ACC112 (cell line): ENCODE measurements around the gene GALNT10.

Source experiments
- H2AFZ ChIP-seq: fragments of 200-600 bp; sonication (generic); one replicate; pipeline ENCODE4 v1.6.0; 2017; ENCODE audit warnings: antibody characterized with exemption, low read length; ENCODE audit not compliant: unreplicated experiment
- H3K27ac ChIP-seq: fragments of 200-600 bp; sonication (generic); 2 replicates; pipeline ENCODE4 v1.5.1; 2014; ENCODE audit warnings: low read depth, mild to moderate bottlenecking, antibody characterized with exemption, low read length, moderate library complexity
- H3K27me3 ChIP-seq: fragments of 200-600 bp; sonication (generic); 2 replicates; pipeline ENCODE4 v1.6.1; 2014; ENCODE audit warnings: mild to moderate bottlenecking, antibody characterized with exemption, low read length, moderate library complexity, mixed read lengths; ENCODE audit not compliant: insufficient read depth
- H3K36me3 ChIP-seq: fragments of 200-600 bp; sonication (generic); 2 replicates; pipeline ENCODE4 v1.6.1; 2016; ENCODE audit warnings: mild to moderate bottlenecking, antibody characterized with exemption, low read length, moderate library complexity, mixed read lengths; ENCODE audit not compliant: insufficient read depth
- H3K4me1 ChIP-seq: fragments of 200-600 bp; sonication (generic); one replicate; pipeline ENCODE4 v1.6.1; 2016; ENCODE audit warnings: low read length, mixed read lengths; ENCODE audit not compliant: insufficient read depth, unreplicated experiment, control insufficient read depth
- H3K4me3 ChIP-seq: fragments of 200-600 bp; sonication (generic); 2 replicates; pipeline ENCODE4 v1.5.1; 2014; ENCODE audit warnings: mild to moderate bottlenecking, low read depth, low read length
- H3K79me2 ChIP-seq: fragments of 200-600 bp; sonication (generic); one replicate; pipeline ENCODE4 v1.6.0; 2016; ENCODE audit warnings: low read length; ENCODE audit not compliant: control insufficient read depth, unreplicated experiment, insufficient read depth

Gene GALNT10

GRCh38 chr5:154455585-154455984, 265.1 kb downstream of the GALNT10 start:
- H3K4me1 ChIP-seq: no peaks in the 10 kb centered on the region
- H3K36me3 ChIP-seq: peaks cover 15% of the 10 kb centered on the region
- no peaks in the 10 kb centered on the region for H3K27me3 ChIP-seq
- H3K4me3 ChIP-seq: no peak overlapping the region
- H2AFZ ChIP-seq: no peak overlapping the region
- no peak overlapping the region for H3K27ac ChIP-seq
- no peaks in the 10 kb centered on the region for H3K79me2 ChIP-seq

- Histone ChIP-seq H3K27me3 (no peaks in the 10 kb centered on the region), H3K27ac (no peak overlapping the region), H3K4me1 (no peaks in the 10 kb centered on the region), H3K36me3 (peaks cover 6% of the 10 kb centered on the region), H3K79me2 (no peaks in the 10 kb centered on the region), H2AFZ (no peak overlapping the region), H3K4me3 (no peak overlapping the region)
Observed at GRCh38 chr5:154456540-154456939, 266.0 kb downstream of the GALNT10 start.

- H3K79me2 ChIP-seq: no peaks in the 10 kb centered on the region
- no peaks in the 10 kb centered on the region for H3K4me1 ChIP-seq
- H3K4me3 ChIP-seq: no peak overlapping the region
- H3K27me3 ChIP-seq: no peaks in the 10 kb centered on the region
- H2AFZ ChIP-seq: no peak overlapping the region
- peaks cover 4% of the 10 kb centered on the region for H3K36me3 ChIP-seq
- no peak overlapping the region for H3K27ac ChIP-seq
Observed at GRCh38 chr5:154459015-154459414, 268.5 kb downstream of the GALNT10 start.

GRCh38 chr5:154460172-154460571, 269.6 kb downstream of the GALNT10 start:
- Histone ChIP-seq H3K4me3 (no peak overlapping the region), H3K27me3 (no peaks in the 10 kb centered on the region), H3K36me3 (peaks cover 4% of the 10 kb centered on the region), H3K79me2 (no peaks in the 10 kb centered on the region), H2AFZ (no peak overlapping the region), H3K4me1 (no peaks in the 10 kb centered on the region), H3K27ac (no peak overlapping the region)

- H3K27me3 ChIP-seq: no peaks in the 10 kb centered on the region
- H3K27ac ChIP-seq: no peak overlapping the region
- no peaks in the 10 kb centered on the region for H3K79me2 ChIP-seq
- no peaks in the 10 kb centered on the region; the same call in 1 of the 2 replicates for H3K36me3 ChIP-seq
- H3K4me1 ChIP-seq: peaks cover 10% of the 10 kb centered on the region
- no peak overlapping the region for H3K4me3 ChIP-seq
- H2AFZ ChIP-seq: no peak overlapping the region
Observed at GRCh38 chr5:154461531-154461930, 271.0 kb downstream of the GALNT10 start.

- H3K36me3 ChIP-seq: no peaks in the 10 kb centered on the region
- H3K4me3 ChIP-seq: no peak overlapping the region
- no peaks in the 10 kb centered on the region for H3K79me2 ChIP-seq
- H3K27me3 ChIP-seq: no peaks in the 10 kb centered on the region; the same call in 1 of the 2 replicates
- peaks cover 10% of the 10 kb centered on the region for H3K4me1 ChIP-seq
- H2AFZ ChIP-seq: no peak overlapping the region
- no peak overlapping the region for H3K27ac ChIP-seq
Observed at GRCh38 chr5:154464438-154464837, 273.9 kb downstream of the GALNT10 start.

GRCh38 chr5:154465169-154465568, 274.6 kb downstream of the GALNT10 start:
- Histone ChIP-seq H3K27me3 (peaks cover 4% of the 10 kb centered on the region), H2AFZ (no peak overlapping the region), H3K4me1 (peaks cover 10% of the 10 kb centered on the region), H3K27ac (no peak overlapping the region), H3K79me2 (no peaks in the 10 kb centered on the region), H3K36me3 (no peaks in the 10 kb centered on the region), H3K4me3 (no peak overlapping the region)

- Histone ChIP-seq H3K4me3 (no peak overlapping the region), H3K27ac (no peak overlapping the region), H3K27me3 (peaks cover 13% of the 10 kb centered on the region), H3K4me1 (peaks cover 15% of the 10 kb centered on the region), H3K36me3 (no peaks in the 10 kb centered on the region), H2AFZ (no peak overlapping the region), H3K79me2 (no peaks in the 10 kb centered on the region)
Observed at GRCh38 chr5:154466147-154466546, 275.6 kb downstream of the GALNT10 start.

- Histone ChIP-seq H2AFZ (no peak overlapping the region), H3K79me2 (no peaks in the 10 kb centered on the region), H3K27me3 (peaks cover 19% of the 10 kb centered on the region), H3K36me3 (no peaks in the 10 kb centered on the region), H3K4me3 (no peak overlapping the region), H3K27ac (no peak overlapping the region), H3K4me1 (peaks cover 15% of the 10 kb centered on the region)
Observed at GRCh38 chr5:154466671-154467070, 276.1 kb downstream of the GALNT10 start.

- Histone ChIP-seq H3K79me2 (no peaks in the 10 kb centered on the region), H3K27ac (no peak overlapping the region), H3K36me3 (no peaks in the 10 kb centered on the region), H2AFZ (no peak overlapping the region), H3K4me3 (no peak overlapping the region), H3K27me3 (peaks cover 30% of the 10 kb centered on the region), H3K4me1 (peaks cover 15% of the 10 kb centered on the region)
Observed at GRCh38 chr5:154467655-154468354, 277.3 kb downstream of the GALNT10 start.

- no peak overlapping the region for H3K27ac ChIP-seq
- H2AFZ ChIP-seq: no peak overlapping the region
- H3K79me2 ChIP-seq: no peaks in the 10 kb centered on the region
- H3K27me3 ChIP-seq: peaks cover 53% of the 10 kb centered on the region
- H3K4me3 ChIP-seq: no peak overlapping the region
- peaks cover 18% of the 10 kb centered on the region for H3K4me1 ChIP-seq
- no peaks in the 10 kb centered on the region for H3K36me3 ChIP-seq
Observed at GRCh38 chr5:154470137-154470536, 279.6 kb downstream of the GALNT10 start.
